GM12892 (cell line): ENCODE results near the gene SPATA12.
A peak's percentile ranks its signal among the peaks of the same experiment; 100 is the strongest.
"Not testable (repeated sequence)": the region's sequence is repeated elsewhere in the genome, so short reads cannot be mapped to it uniquely, and the experiment has no call there.

Experiments
- DNase-seq: peaks from one replicate; pipeline ENCODE4 v3.0.0; 2011; ENCODE audit not compliant: insufficient read length
- FAIRE-seq: peaks from 2 replicates; lab custom pipeline; 2011; peaks lifted over from hg19 to GRCh38; lab: Jason Lieb, UNC
- POLR2A ChIP-seq: IDR thresholded peaks from 2 replicates; pipeline ENCODE4 v1.6.1; 2011; ENCODE audit warnings: low read depth, low read length, control low read depth
- POLR2AphosphoS5 ChIP-seq: IDR thresholded peaks from 2 replicates; pipeline ENCODE4 v1.6.1; 2011; ENCODE audit warnings: low read depth, low read length, control low read depth
- TAF1 ChIP-seq: IDR thresholded peaks from 2 replicates; pipeline ENCODE4 v1.6.1; 2011; ENCODE audit warnings: low read depth, mild to moderate bottlenecking, control low read depth, low read length, borderline replicate concordance

The SPATA12 gene

DNA sequence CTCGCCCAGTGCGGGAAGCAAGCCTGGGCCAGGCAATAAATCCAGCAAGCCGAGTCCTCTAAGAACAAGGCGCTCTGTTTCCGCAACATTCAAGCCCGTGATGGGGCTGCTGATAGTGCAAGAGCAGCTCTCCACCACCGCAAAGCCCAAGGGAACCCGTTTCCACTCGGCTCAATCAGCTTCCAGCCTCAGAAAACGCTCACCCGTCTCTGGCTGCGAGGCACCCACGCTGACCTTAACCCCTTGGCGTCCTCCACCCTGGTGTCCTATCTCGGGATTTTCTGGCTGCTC, 17.8 kb downstream of the SPATA12 start:
- DNase-seq (no peak), FAIRE-seq (peak; percentile 5)
- TF ChIP-seq POLR2AphosphoS5: no peak
- TF ChIP-seq POLR2A: no peak
- TF ChIP-seq TAF1: no peak

DNA sequence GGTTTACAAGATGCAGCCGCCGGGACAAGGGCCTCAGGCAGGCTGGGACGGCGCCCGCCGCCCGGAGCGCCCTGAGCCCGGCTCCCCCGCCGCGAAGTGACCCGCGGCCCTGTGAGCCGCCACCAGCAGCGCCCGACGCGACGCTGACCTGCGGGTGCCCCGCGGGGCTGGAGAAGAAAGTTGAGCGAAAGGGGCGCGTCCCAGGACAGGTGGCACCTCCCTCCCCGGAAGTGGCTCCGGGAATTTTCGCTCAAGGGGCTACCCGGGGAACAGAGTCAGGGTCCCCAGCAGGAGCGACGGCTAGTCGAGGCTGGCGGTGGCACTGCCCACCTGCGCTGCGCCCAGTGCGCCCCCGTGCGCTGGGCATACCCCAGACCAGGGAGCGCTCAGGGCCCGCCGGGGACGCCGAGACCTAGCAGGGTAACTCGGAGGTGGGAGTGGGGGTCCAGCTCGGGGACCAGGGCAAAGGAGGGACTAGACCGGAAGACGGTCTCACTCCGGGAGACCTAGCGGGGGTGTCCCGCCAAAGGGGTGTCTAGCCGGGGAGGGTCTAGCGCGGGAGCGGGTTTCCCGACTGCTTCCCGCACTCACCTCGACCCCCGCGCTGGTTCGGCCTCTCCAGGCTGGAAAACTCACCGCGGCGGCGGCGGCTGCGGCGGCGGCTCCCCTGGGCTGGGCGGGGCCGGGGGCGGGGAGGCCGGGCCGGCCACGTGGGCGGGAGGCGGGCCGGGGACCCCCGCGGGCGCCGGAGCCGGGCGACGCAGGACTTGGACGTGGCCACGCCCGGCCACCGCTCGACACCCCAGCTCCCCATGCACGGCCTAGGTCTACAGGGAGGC, 18.4 kb downstream of the SPATA12 start:
- no peak for TF ChIP-seq TAF1
- TF ChIP-seq POLR2AphosphoS5: no peak
- no peak for TF ChIP-seq POLR2A
- FAIRE-seq: no peak
- peak; percentile 42 for DNase-seq

DNA sequence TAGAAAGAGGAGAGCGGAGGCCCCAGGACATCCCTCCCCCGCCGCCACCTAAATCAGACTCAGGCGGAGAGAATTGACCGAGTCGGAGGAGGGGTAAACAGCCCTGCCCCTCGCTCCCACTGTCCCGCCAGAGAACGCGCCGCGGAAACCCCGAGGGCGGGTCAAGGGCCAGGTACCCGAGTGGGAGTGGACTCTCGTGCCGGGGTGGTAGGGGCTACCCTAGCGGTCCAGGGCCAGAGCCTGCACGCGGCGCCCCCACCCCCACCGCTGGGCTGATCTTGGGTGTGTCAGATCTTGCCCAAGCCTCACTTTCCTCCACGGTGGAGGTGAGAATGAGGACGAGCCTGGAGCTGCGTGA, 19.0 kb downstream of the SPATA12 start:
- TF ChIP-seq POLR2A (no peak), POLR2AphosphoS5 (no peak), TAF1 (no peak)
- no peak for DNase-seq
- no peak for FAIRE-seq

- FAIRE-seq: no peak
- TF ChIP-seq POLR2A (no peak), POLR2AphosphoS5 (no peak), TAF1 (no peak)
Observed at GRCh38 chr3:57080171-57080570, 19.7 kb downstream of the SPATA12 start.

GRCh38 chr3:57081173-57081572, 20.7 kb downstream of the SPATA12 start:
- TF ChIP-seq POLR2A (no peak), POLR2AphosphoS5 (no peak), TAF1 (no peak)
- DNase-seq (no peak), FAIRE-seq (no peak)

More at GRCh38 chr3:57080171-57080570, 19.7 kb downstream of the SPATA12 start:
- no peak for DNase-seq

DNA sequence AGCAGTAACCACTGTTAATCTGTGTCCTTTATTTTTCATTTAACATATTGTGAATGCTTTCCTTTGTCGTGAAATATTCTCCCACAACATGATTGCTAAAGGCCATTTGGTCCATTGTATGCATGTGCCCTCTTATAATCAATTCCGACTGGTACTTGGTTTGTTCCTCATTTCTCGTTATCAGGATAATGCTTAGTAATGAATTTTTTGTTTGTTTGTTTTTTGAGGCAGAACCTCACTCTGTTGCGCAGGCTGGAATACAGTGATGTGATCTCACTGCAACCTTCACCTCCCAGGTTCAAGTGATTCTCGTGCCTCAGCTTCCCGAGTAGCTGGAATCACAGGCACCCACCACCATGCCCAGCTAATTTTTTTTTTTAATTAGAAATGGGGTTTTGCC, 22.0 kb downstream of the SPATA12 start:
- no peak for FAIRE-seq
- TF ChIP-seq TAF1 (no peak), POLR2A (no peak), POLR2AphosphoS5 (no peak)
- no peak for DNase-seq

- not testable (repeated sequence) for DNase-seq, FAIRE-seq
Observed at GRCh38 chr3:57083266-57083995, 23.0 kb downstream of the SPATA12 start.

DNA sequence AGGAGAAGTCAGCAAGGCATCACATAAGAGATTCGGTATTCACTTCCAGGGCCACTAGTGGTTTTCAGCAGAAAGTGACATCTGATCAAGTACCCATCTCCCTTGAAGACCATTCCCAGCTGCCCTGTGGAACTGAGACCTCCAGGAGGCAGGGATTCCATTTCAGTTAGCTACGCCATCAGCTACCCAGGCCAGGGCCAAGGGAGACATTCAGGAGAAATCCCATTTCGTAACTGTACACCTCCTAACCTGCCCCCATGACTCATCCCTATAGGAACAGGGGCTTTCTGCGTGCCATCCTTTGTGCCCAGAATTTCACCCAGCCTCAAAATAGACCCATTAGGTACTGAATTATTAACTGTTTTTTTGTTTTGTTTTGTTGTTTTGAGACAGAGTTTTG, 24.7 kb downstream of the SPATA12 start:
- TF ChIP-seq TAF1 (no peak), POLR2A (no peak), POLR2AphosphoS5 (no peak)
- no peak for FAIRE-seq
- DNase-seq: no peak

DNA sequence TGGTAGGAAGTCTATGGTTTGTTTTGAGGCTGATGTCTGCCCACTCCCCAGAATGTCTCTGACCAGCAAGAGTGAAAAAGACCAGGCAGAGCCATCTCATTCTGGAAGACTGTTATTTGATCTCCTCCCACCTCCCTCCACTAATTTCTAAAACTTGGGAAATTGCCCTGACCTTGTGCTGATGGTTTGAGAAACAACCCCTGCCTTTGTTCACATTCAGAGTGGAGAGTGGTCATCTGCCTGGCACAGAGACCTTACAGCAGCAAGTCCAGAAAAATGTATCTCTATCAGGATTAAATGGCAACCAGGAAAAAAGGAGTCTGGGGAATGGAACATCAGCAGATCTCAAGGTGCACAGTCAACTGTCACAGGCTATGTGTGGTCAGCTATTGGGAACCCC, 25.7 kb downstream of the SPATA12 start:
- FAIRE-seq (no peak), DNase-seq (no peak)
- TF ChIP-seq POLR2AphosphoS5: no peak
- TF ChIP-seq POLR2A: no peak
- no peak for TF ChIP-seq TAF1

GRCh38 chr3:57087361-57088092, 27.1 kb downstream of the SPATA12 start:
- no peak for DNase-seq
- no peak for TF ChIP-seq TAF1
- no peak for TF ChIP-seq POLR2A
- no peak for TF ChIP-seq POLR2AphosphoS5
- FAIRE-seq: no peak

DNA sequence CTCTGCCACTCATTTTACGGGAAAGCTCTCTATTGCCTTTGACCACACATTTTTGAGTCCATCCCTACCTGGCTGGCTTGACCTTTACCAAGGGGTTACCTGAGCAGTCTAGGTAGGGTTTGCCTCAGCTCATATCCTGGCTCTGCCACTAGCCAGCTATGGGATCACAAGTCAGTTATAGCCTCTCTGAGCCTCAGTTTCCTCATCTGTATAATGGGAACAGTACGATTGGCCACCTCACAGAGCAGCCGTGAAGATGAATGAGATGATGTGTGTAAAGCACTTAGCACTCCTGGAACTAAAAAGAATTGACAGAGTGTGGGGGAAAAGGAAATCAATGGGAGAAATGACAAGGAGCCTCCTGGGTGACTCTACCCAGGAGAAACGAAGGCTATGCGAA, 28.0 kb downstream of the SPATA12 start:
- no peak for DNase-seq
- TF ChIP-seq TAF1: no peak
- no peak for TF ChIP-seq POLR2A
- no peak for TF ChIP-seq POLR2AphosphoS5
- FAIRE-seq: no peak

DNA sequence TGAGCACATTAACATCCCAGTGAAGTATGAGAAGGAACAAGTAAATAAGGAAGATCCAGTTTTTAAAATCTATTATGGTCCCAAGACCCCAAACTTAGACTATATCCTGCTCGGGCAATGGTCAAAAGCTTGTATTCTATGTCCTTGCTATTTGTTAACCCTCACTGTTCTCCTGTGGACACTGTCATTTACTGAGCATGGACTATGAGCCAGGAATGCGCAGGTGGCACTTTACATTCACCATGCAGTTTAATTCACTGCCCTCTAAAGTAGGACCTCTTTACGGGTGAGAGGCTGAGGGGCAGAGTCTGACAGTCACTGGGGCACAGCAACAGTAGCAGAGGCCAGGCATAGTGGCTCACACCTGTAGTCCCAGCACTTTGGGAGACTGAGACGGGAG, 28.6 kb downstream of the SPATA12 start:
- TF ChIP-seq POLR2A (no peak), TAF1 (no peak), POLR2AphosphoS5 (no peak)
- no peak for DNase-seq
- FAIRE-seq: no peak
